Measurements from ENCODE around the gene ASB3. TPM values are rescaled to one million over a fixed set of nuclear protein-coding genes. Genes with fewer than 3 reads are reported as not detected.

ASB3 gene
- total and polyA plus RNA-seq, 2 experiments from 2014 or later = 34.4 to 36.5 TPM

DNA sequence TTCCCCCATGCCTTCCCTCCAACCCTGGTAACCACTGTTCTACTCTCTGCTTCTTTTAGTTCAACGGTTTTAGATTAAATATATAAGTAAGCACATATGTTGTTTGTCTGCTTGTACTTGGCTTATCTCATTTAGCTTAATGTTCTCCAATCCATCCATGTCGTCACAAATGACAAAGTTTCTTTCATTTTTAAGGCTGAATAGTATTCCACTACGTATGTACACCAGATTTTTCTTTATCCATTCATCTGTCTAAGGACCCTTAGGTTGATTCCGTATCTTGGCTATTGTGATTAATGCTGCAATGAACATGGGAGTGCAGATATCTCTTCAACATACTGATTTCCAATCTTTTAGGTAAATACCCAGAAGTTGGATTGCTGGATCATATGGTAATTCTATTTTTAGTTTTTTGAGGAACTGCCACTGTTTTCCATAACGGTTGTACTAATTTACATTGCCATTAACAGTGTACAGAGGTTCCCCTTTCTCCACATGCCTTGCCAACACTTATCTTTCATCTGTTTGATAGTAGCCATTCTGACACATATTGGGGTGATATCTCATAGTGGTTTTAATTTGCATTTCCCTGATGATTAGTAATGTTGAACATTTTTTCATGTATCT is 8.1 kb downstream of the ASB3 start:
- H3K27me3 ChIP-seq = no peaks in the 10 kb centered on the region
- no peak for DNase-seq (ENCODE audit: low read depth in 1 of 2, low spot score in 1 of 2)
- H3K36me3 ChIP-seq = no peaks in the 10 kb centered on the region
- TF ChIP-seq CTCF (IDR thresholded peaks at IDR 0.05; ENCODE audit: low read depth, low read length) = no peak
- no peaks in the 10 kb centered on the region for H3K9me3 ChIP-seq (ENCODE audit: low read depth)
- H3K27ac ChIP-seq = no peak overlapping the region
- H3K4me3 ChIP-seq = no peak overlapping the region
- H3K4me1 ChIP-seq (ENCODE audit: low read depth) = peaks cover 3% of the 10 kb centered on the region

DNA sequence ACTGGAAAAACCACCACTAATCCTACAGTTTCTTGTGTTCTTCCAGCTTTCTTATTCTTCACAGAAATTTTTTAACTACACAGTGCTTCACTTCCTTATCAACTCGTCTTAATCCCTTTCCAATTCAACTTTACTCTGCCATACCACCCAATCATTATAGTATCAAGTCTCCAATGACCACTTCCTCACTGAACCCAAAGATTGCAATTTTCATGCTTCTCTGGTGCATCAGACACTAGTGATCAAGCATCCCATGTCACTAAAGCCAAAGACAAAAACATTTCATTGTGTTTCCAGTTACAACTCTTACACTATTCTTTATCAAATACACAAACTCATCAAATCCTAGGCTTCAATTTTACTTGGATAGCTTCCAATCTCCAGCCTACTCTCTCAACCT is 9.6 kb downstream of the ASB3 start:
- TF ChIP-seq CTCF (IDR thresholded peaks at IDR 0.05; ENCODE audit: low read depth, low read length) = no peak
- Histone ChIP-seq H3K9me3 (ENCODE audit: low read depth) (no peaks in the 10 kb centered on the region), H3K4me3 (no peak overlapping the region), H3K36me3 (no peaks in the 10 kb centered on the region), H3K4me1 (ENCODE audit: low read depth) (no peaks in the 10 kb centered on the region), H3K27ac (no peak overlapping the region), H3K27me3 (no peaks in the 10 kb centered on the region)
- no peak for DNase-seq (ENCODE audit: low read depth in 1 of 2, low spot score in 1 of 2)

- no peak overlapping the region for H3K4me3 ChIP-seq
- no peaks in the 10 kb centered on the region for H3K27me3 ChIP-seq
- no peaks in the 10 kb centered on the region for H3K9me3 ChIP-seq (ENCODE audit: low read depth)
- H3K4me1 ChIP-seq (ENCODE audit: low read depth) = no peaks in the 10 kb centered on the region
- no peak for TF ChIP-seq CTCF (IDR thresholded peaks at IDR 0.05; ENCODE audit: low read depth, low read length)
- H3K27ac ChIP-seq = no peak overlapping the region
- no peak for DNase-seq (ENCODE audit: low read depth in 1 of 2, low spot score in 1 of 2)
- no peaks in the 10 kb centered on the region for H3K36me3 ChIP-seq
Measured at GRCh38 chr2:53770264-53770663, 16.5 kb downstream of the ASB3 start.

DNA sequence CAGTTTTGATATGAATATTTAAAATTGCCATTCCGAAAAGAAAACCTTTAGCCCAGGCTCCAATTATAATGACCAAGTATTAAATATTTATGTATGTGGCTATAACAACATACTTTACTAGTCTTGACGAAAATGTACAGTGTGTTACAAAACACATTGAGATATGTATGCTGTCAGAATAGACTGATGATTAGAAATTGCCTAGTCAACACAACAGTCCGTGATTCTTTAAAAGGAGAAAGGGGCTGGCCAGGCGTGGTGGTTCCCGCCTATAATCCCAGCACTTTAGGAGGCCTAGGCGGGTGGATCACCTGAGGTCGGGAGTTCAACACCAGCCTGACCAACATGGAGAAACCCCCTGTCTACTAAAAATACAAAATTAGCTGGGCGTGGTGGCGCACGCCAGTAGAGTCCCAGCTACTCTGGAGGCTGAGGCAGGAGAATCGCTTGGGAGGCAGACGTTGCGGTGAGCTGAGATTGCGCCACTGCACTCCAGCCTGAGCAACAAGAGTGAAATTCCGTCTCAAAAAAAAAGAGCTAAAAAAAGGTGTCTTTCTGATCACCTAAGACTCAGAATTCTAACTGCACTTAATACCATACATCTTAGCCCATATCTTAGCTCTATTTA is 17.3 kb downstream of the ASB3 start:
- H3K9me3 ChIP-seq (ENCODE audit: low read depth) = no peaks in the 10 kb centered on the region
- TF ChIP-seq CTCF (IDR thresholded peaks at IDR 0.05; ENCODE audit: low read depth, low read length) = no peak
- H3K27me3 ChIP-seq = no peaks in the 10 kb centered on the region
- DNase-seq (ENCODE audit: low read depth in 1 of 2, low spot score in 1 of 2) = no peak
- no peak overlapping the region for H3K4me3 ChIP-seq
- no peaks in the 10 kb centered on the region for H3K4me1 ChIP-seq (ENCODE audit: low read depth)
- H3K36me3 ChIP-seq = peaks cover under 1% of the 10 kb centered on the region
- H3K27ac ChIP-seq = no peak overlapping the region

DNA sequence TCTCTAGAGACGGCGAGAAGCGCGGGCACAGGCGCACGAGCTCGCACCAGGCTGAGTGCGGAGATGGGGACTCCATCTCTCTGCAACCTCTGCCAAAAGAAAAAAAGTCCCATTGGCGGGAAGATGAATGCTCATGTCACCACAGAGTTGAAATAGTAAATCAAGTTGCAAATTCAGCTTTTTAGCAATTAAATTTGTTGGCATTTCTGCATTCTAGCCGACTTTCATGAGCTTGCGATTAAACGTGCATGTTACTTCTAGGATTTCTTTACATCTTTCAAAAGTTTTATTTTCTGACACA is 18.6 kb downstream of the ASB3 start:
- DNase-seq (ENCODE audit: low read depth in 1 of 2, low spot score in 1 of 2) = peak in 1 of 2 donors; percentile 60
- peak overlapping the region; percentile 76 for H3K27ac ChIP-seq
- TF ChIP-seq CTCF (IDR thresholded peaks at IDR 0.05; ENCODE audit: low read depth, low read length) = no peak

More for the DNA sequence above, 18.6 kb downstream of the ASB3 start:
- no peaks in the 10 kb centered on the region for H3K4me1 ChIP-seq (ENCODE audit: low read depth)
- peak overlapping the region; percentile 71 for H3K4me3 ChIP-seq
- peaks cover 4% of the 10 kb centered on the region for H3K36me3 ChIP-seq
- no peaks in the 10 kb centered on the region for H3K9me3 ChIP-seq (ENCODE audit: low read depth)
- no peaks in the 10 kb centered on the region for H3K27me3 ChIP-seq

Measured in cardiac muscle cell (in vitro differentiated cells and primary cell).